B cell (primary cell): ENCODE data around the gene MORN4. TPM values are rescaled to one million over a fixed set of nuclear protein-coding genes. Genes with fewer than 3 reads are reported as not detected.
A peak's percentile ranks its signal among the peaks of the same experiment; 100 is the strongest.
"Not testable (repeated sequence)": the region's sequence is repeated elsewhere in the genome, so short reads cannot be mapped to it uniquely, and the experiment has no call there.

Source experiments
- ATAC-seq: fragments of 200-7000 bp; cut with Tn5 transposase; one replicate; pipeline ENCODE4 v1.10.0; 2021; ENCODE audit warnings: low read depth, mild to moderate bottlenecking, moderate number of reproducible peaks, moderate library complexity
- CTCF ChIA-PET: fragments of 350-600 bp; sonication (Branson Sonifier 250); formaldehyde crosslinking; loops from one replicate; lab custom pipeline; 2021; ENCODE audit warnings: antibody characterized with exemption, inconsistent platforms; lab: Charles Lee
- POLR2A ChIA-PET: fragments of 350-600 bp; sonication (Branson Sonifier 250); formaldehyde crosslinking; loops from one replicate; lab custom pipeline; 2021; ENCODE audit warnings: antibody characterized with exemption; lab: Charles Lee
- DNase-seq: peaks from one replicate; pipeline ENCODE4 v3.0.0; 2013
- H2AFZ ChIP-seq: 2 replicates; pipeline ENCODE4 v1.6.1; 2012; ENCODE audit warnings: mild to moderate bottlenecking, low read depth, low read length; ENCODE audit not compliant: insufficient read depth, poor library complexity, severe bottlenecking
- H3K27ac ChIP-seq, 2 donors: 1 replicate in 1 of 2; 2 replicates in 1 of 2; pipeline ENCODE4 v1.5.1; 2012 to 2013; ENCODE audit warnings: low read length in 2 of 2, mild to moderate bottlenecking in 2 of 2, moderate library complexity in 1 of 2
- H3K27me3 ChIP-seq, 4 experiments: fragments of 200-600 bp in 1 of 4; sonication (generic) in 1 of 4; replicated peaks in 1 of 4; 1 replicate in 2 of 4; 2 replicates in 2 of 4; pipeline versions ENCODE4 v1.6.1 to v1.7.0; 2013 to 2016; ENCODE audit warnings: low read length in 3 of 4, mild to moderate bottlenecking in 2 of 4, mixed read lengths in 1 of 4, moderate library complexity in 1 of 4; ENCODE audit not compliant: insufficient read depth in 4 of 4, control insufficient read depth in 3 of 4; ENCODE audit errors: control extremely low read depth in 1 of 4
- H3K36me3 ChIP-seq, 2 experiments: replicated peaks in 1 of 2; 1 replicate in 1 of 2; 2 replicates in 1 of 2; pipeline versions ENCODE4 v1.6.1 to v1.7.1; 2013; ENCODE audit warnings: low read length in 1 of 2; ENCODE audit not compliant: insufficient read depth in 2 of 2, control insufficient read depth in 1 of 2; ENCODE audit errors: control extremely low read depth in 1 of 2, extremely low read depth in 1 of 2
- H3K4me1 ChIP-seq, 2 donors: fragments of 200-600 bp in 1 of 2; sonication (generic) in 1 of 2; 1 replicate in 1 of 2; 2 replicates in 1 of 2; pipeline versions ENCODE4 v1.5.1 to v1.6.1; 2013 to 2017; ENCODE audit warnings: low read length in 2 of 2; ENCODE audit not compliant: control insufficient read depth in 2 of 2, insufficient read depth in 2 of 2
- H3K4me2 ChIP-seq: replicated peaks from 2 replicates; pipeline ENCODE3; 2012; ENCODE audit warnings: mild to moderate bottlenecking, low read depth, low read length; ENCODE audit not compliant: poor library complexity, severe bottlenecking
- H3K4me3 ChIP-seq, 5 experiments: fragments of 200-600 bp in 1 of 5; sonication (generic) in 1 of 5; 1 replicate in 3 of 5; 2 replicates in 2 of 5; pipeline versions ENCODE4 v1.5.1 to v1.7.0; 2011 to 2016; ENCODE audit warnings: low read length in 4 of 5, mild to moderate bottlenecking in 4 of 5, low read depth in 2 of 5, control low read depth in 1 of 5, moderate library complexity in 1 of 5; ENCODE audit not compliant: insufficient read depth in 1 of 5; ENCODE audit errors: control extremely low read depth in 1 of 5, extremely low read depth in 1 of 5
- H3K79me2 ChIP-seq: fragments of 200-600 bp; sonication (generic); one replicate; pipeline ENCODE4 v1.6.0; 2016; ENCODE audit warnings: low read length; ENCODE audit not compliant: control insufficient read depth, insufficient read depth
- H3K9ac ChIP-seq: fragments of 200-600 bp; sonication (generic); 2 replicates; pipeline ENCODE4 v1.6.1; 2017; ENCODE audit warnings: mild to moderate bottlenecking, low read length, moderate library complexity
- H3K9me3 ChIP-seq, 3 donors: one replicate each; pipeline versions ENCODE4 v1.6.1 to v1.7.1; 2013; ENCODE audit warnings: low read length in 2 of 3; ENCODE audit not compliant: control insufficient read depth in 2 of 3, insufficient read depth in 1 of 3; ENCODE audit errors: control extremely low read depth in 1 of 3
- H4K20me1 ChIP-seq: 2 replicates; pipeline ENCODE4 v1.6.0; 2012; ENCODE audit warnings: mild to moderate bottlenecking, low read length; ENCODE audit not compliant: insufficient read depth, control insufficient read depth, poor library complexity, severe bottlenecking
- H3K27ac Mint-ChIP-seq: one replicate; pipeline ENCODE4 v1.8.0; 2021; ENCODE audit warnings: mixed read lengths
- H3K27me3 Mint-ChIP-seq: one replicate; pipeline ENCODE4 v1.8.0; 2021; ENCODE audit warnings: mixed read lengths
- H3K4me1 Mint-ChIP-seq: one replicate; pipeline ENCODE4 v1.8.0; 2021; ENCODE audit warnings: mixed read lengths
- H3K4me3 Mint-ChIP-seq: one replicate; pipeline ENCODE4 v1.8.0; 2021; ENCODE audit warnings: mixed read lengths
- H3K9me3 Mint-ChIP-seq: one replicate; pipeline ENCODE4 v1.8.0; 2022; ENCODE audit warnings: mixed read lengths; ENCODE audit not compliant: insufficient read depth
- EZH2 ChIP-seq: IDR thresholded peaks from 2 replicates; pipeline ENCODE4 v1.6.1; 2012; ENCODE audit warnings: borderline replicate concordance, low read depth, mild to moderate bottlenecking, moderate library complexity, low read length; ENCODE audit not compliant: insufficient read depth, poor library complexity, severe bottlenecking
- WGBS: methylation state at CpG from one replicate; pipeline ENCODE4 v1.1.5; 2013; ENCODE audit warnings: missing lambda C conversion rate; ENCODE audit not compliant: insufficient coverage; 5-methylcytosine and 5-hydroxymethylcytosine counted together
- intact Hi-C: fragments of 100-400 bp; cut with micrococcal nuclease; formaldehyde crosslinking; loops from one replicate; pipeline ENCODE4 v1.10.0; 2022
- polyA plus RNA-seq: library from polyadenylated mRNA; depleted of rRNA; stranded (reverse); fragments of >200 nt; gene quantifications from 2 replicates; pipeline ENCODE4 v1.2.3, GENCODE V29; 2012
- total RNA-seq, 2 donors: library from RNA; stranded (reverse); fragments of 120-200 nt in 1 of 2; gene quantifications; 1 replicate in 1 of 2; 2 replicates in 1 of 2; pipeline versions ENCODE4 v1.2.3 to v1.2.4, GENCODE V29; 2013 to 2022
- TF ChIP-seq, protein P1 (sequence below): fragments of 200-600 bp; IDR thresholded peaks from one replicate; pipeline ENCODE4 v1.8.0; 2022; ENCODE audit warnings: antibody characterized with exemption, mild to moderate bottlenecking

MORN4 gene
- total and polyA plus RNA-seq, 2 donors (not counting 1 experiment from before 2014, with no cell fraction given), result 1.5 to 2.8 TPM

DNA sequence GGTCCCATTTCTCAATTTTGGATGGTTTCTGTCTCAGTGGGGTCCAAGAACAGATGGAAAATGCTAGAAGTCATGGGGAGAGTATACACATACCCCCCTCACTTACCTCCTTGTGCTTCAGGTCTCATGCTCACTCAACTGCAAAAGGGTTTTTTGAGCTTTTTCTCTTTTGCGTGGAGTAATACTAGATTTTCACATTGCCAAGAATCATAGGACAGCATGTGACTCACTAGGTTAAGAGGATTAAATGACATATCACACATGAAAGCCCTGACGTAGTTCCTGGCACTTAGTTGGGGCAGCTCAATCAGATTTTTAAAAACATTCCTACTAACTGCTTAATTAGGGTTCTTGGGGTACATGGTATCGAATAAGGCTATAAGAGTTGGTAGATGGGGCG lies 11.6 kb upstream of the MORN4 start:
- Histone ChIP-seq H3K4me3 (no peak overlapping the region), H4K20me1 (no peaks in the 10 kb centered on the region), H3K79me2 (peaks cover 57% of the 10 kb centered on the region), H2AFZ (no peak overlapping the region), H3K36me3 (peaks cover 0 to 14% of the 10 kb centered on the region in 2 experiments), H3K9me3 (no peaks in the 10 kb centered on the region), H3K4me2 (no peak overlapping the region), H3K27ac (no peak overlapping the region), H3K27me3 (no peaks in the 10 kb centered on the region), H3K4me1 (peaks cover 19 to 29% of the 10 kb centered on the region in 2 donors), H3K9ac (no peak overlapping the region)
- H3K9me3 Mint-ChIP-seq, result no peaks in the 10 kb centered on the region
- POLR2A ChIA-PET, result no interaction called here
- no peak for DNase-seq
- peaks cover 39% of the 10 kb centered on the region for H3K4me1 Mint-ChIP-seq
- WGBS, result 100% methylated on average over 1 of the region's 4 CpGs
- CTCF ChIA-PET, result interaction anchor here (1.2 kb wide), 1 partner anchor 11 kb away, joined by 3 read pairs; no protein-coding TSS in a partner anchor
- no peak for TF ChIP-seq EZH2
- TF ChIP-seq, protein P1, sequence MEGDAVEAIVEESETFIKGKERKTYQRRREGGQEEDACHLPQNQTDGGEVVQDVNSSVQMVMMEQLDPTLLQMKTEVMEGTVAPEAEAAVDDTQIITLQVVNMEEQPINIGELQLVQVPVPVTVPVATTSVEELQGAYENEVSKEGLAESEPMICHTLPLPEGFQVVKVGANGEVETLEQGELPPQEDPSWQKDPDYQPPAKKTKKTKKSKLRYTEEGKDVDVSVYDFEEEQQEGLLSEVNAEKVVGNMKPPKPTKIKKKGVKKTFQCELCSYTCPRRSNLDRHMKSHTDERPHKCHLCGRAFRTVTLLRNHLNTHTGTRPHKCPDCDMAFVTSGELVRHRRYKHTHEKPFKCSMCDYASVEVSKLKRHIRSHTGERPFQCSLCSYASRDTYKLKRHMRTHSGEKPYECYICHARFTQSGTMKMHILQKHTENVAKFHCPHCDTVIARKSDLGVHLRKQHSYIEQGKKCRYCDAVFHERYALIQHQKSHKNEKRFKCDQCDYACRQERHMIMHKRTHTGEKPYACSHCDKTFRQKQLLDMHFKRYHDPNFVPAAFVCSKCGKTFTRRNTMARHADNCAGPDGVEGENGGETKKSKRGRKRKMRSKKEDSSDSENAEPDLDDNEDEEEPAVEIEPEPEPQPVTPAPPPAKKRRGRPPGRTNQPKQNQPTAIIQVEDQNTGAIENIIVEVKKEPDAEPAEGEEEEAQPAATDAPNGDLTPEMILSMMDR, result no peak
- no peak for ATAC-seq
- H3K27ac Mint-ChIP-seq, result no peak overlapping the region
- H3K4me3 Mint-ChIP-seq, result no peak overlapping the region
- no peaks in the 10 kb centered on the region for H3K27me3 Mint-ChIP-seq
- intact Hi-C loops, result no loop called here

DNA sequence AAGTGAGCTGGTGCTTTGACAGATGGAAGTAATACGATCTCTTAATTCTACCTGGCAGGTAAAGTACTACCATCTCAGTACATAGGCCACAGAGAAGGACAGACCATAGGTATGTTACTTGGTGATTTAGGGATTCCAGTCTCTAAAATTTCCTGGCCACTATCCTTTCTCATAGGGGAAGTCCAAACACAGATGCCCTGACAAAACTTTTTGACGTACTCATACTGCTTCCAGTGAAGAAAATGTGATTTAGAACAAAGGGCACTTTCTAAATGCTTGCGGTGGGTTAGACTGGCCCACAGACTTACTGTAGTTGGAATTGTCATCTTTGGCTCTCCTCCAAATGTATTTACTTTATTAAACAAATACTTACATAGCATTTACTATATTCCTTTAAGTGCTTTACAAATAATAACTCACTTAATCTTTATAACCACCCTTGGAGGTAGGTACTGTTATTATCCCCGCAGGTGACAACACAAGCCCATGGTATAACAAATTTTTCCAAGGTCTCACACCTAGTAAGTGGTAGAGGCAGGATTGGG lies 10.2 kb upstream of the MORN4 start:
- Mint-ChIP-seq H3K27ac (no peak overlapping the region), H3K4me1 (peaks cover 28% of the 10 kb centered on the region), H3K4me3 (peak overlapping the region; percentile 40), H3K27me3 (no peaks in the 10 kb centered on the region), H3K9me3 (no peaks in the 10 kb centered on the region)
- H3K9ac ChIP-seq, result no peak overlapping the region
- no peak for ATAC-seq
- H3K4me1 ChIP-seq, result peaks cover 11 to 22% of the 10 kb centered on the region in 2 donors
- H3K36me3 ChIP-seq, result peaks cover 0 to 14% of the 10 kb centered on the region in 2 experiments
- TF ChIP-seq, protein P1, result no peak
- TF ChIP-seq EZH2, result no peak
- H3K4me2 ChIP-seq, result no peak overlapping the region
- no peak overlapping the region for H3K4me3 ChIP-seq
- CTCF ChIA-PET, result interaction anchor here (1.2 kb wide), 2 partner anchors 12 to 43 kb away, joined by 3 read pairs; partner anchors contain the start of gene AVPI1
- no peak overlapping the region for H3K27ac ChIP-seq
- H2AFZ ChIP-seq, result no peak overlapping the region
- no peak for DNase-seq
- intact Hi-C loops, result no loop called here
- peaks cover 54% of the 10 kb centered on the region for H3K79me2 ChIP-seq
- H4K20me1 ChIP-seq, result no peaks in the 10 kb centered on the region
- H3K27me3 ChIP-seq, result no peaks in the 10 kb centered on the region
- H3K9me3 ChIP-seq, result no peaks in the 10 kb centered on the region
- POLR2A ChIA-PET, result no interaction called here
- 100% methylated on average over 2 of the region's 4 CpGs for WGBS

DNA sequence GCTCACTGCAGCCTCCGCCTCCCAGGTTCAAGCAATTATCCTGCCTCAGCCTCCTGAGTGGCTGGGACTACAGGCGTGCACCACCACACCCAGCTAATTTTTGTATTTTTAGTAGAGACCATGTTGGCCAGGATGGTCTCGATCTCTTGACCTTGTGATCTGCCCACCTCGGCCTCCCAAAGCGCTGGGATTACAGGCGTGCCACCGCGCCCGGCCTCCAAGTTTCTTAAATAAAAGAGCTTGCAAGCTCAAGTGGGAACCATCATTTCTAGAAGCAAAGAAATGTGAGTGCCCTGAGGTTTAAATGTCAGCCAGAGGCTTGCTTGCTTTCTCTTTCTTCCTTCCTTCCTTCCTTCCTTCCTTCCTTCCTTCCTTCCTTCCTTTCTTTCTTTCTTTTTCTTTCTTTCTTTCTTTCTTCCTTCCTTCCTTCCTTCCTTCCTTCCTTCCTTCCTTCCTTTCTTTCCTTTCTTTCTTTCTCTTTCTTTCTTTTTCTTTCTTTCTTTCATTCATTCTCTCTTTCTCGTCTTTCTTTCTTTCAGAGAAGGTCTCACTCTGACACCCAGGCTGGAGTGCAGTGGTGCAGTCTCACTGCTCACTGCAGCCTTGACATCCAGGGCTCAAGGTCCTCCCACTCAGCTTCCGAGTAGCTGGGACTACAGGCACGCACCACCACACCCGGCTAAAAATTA lies 9.3 kb upstream of the MORN4 start:
- H3K27me3 Mint-ChIP-seq, DNase-seq, intact Hi-C loops, H3K27ac Mint-ChIP-seq, H2AFZ ChIP-seq, H3K27ac ChIP-seq, H3K27me3 ChIP-seq, H3K4me2 ChIP-seq, H4K20me1 ChIP-seq, H3K9ac ChIP-seq, H3K9me3 ChIP-seq, POLR2A ChIA-PET, ATAC-seq, H3K4me3 ChIP-seq, H3K9me3 Mint-ChIP-seq: not testable (repeated sequence)
- 91% methylated on average over 8 of the region's 13 CpGs for WGBS
- CTCF ChIA-PET, result interaction anchor here (1.2 kb wide), 1 partner anchor 44 kb away, joined by 3 read pairs; the partner anchor contains the start of gene AVPI1
- Histone ChIP-seq H3K36me3 (peaks cover 0 to 14% of the 10 kb centered on the region in 2 experiments), H3K79me2 (peaks cover 46% of the 10 kb centered on the region), H3K4me1 (peaks cover 8 to 18% of the 10 kb centered on the region in 2 donors)
- Mint-ChIP-seq H3K4me1 (peaks cover 24% of the 10 kb centered on the region), H3K4me3 (peak overlapping the region; percentile 54)
